GM21737 (cell line): ENCODE measurements around the gene ENOX1.

Experiments used
- ATAC-seq: cut with Tn5 transposase; IDR thresholded peaks from one replicate; pipeline ENCODE4 v1.9.1; 2021; ENCODE audit warnings: mild to moderate bottlenecking, moderate library complexity; ENCODE audit not compliant: unreplicated experiment

Gene ENOX1

GRCh38 chr13:43329702-43330101, 457.1 kb downstream of the ENOX1 start:
- ATAC-seq, result no peak

DNA sequence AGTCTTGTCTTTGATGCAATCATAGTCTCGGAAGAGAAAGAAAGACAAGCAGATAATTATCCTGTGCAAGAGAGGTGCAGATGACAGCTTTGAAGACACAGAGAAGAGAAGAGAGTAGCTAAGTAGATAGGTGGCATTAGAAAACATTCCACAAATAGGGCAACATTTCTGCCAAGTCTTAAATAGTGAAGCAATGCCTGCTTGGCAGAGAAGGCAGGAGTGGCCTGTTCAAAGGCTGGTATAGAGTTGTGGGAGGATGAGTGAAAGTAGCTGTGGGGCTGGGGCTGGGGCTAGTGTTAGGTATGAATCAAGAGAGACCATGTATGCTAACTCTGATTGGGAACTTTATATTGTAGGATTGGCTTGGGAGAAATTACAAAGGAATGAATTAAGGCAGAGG, 457.9 kb downstream of the ENOX1 start:
- ATAC-seq, result no peak

DNA sequence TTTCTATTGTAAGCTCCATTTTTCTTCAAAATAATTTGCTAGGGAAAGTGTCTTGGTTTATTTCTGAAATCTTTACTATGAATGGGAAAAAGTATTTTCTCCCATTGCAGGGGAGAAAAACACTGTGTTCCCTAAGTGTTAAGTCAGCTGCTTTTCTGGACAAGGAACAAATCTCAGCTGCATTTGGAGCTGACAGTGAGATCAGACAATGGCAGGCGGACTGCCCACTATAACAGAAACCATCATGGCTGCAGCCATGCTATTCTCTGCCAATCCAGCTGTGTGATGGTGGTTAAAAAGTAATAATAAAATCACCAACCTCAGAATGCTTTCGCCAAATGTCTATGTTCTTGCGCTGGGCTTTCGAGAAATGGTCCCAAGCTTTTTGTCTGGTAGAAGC, 460.7 kb downstream of the ENOX1 start:
- ATAC-seq, result no peak

DNA sequence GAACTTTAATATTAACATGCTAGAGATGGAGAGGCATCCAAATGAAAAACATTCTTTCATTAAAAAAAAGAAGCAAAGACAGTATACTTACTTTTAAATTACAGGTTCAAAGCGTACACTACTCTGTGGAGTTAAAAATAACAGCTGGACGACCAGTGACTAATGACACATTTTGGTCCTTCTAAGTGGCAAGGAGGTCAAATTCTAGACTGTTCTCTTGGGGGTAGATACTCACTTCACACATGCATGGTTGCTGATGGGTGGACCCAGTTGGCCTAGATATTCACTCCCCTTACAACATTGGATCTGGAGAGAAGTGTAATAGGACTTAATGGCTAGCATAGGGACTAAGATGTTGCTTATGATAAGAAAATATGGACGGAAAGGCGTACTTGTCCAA, 461.1 kb downstream of the ENOX1 start:
- ATAC-seq, result no peak

- no peak for ATAC-seq
These were observed 462.6 kb downstream of the ENOX1 start for GRCh38 chr13:43324129-43324528.

- ATAC-seq, result no peak
These were observed 466.9 kb downstream of the ENOX1 start for GRCh38 chr13:43319617-43320444.

- ATAC-seq, result no peak
These were observed 469.8 kb downstream of the ENOX1 start for GRCh38 chr13:43316946-43317353.

GRCh38 chr13:43316281-43316680, 470.5 kb downstream of the ENOX1 start:
- ATAC-seq, result no peak

DNA sequence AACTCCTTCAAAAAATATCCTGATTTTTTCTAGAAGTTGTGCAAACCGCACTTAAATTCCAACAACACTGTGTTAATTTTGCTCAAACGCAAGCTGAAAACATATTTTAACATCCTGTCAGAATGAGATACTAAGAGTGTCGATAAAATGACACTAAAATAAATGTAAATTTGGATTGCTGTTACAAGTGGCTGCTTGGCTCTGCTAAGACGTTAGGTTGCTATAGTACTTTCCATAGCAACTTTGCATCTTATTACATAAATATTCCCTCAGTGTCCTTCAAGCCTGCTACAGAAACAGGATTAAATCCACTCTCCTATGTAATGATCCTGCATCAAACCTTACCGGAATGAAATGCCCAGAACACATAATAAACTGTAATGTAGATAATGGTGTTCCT, 471.2 kb downstream of the ENOX1 start:
- ATAC-seq, result no peak

DNA sequence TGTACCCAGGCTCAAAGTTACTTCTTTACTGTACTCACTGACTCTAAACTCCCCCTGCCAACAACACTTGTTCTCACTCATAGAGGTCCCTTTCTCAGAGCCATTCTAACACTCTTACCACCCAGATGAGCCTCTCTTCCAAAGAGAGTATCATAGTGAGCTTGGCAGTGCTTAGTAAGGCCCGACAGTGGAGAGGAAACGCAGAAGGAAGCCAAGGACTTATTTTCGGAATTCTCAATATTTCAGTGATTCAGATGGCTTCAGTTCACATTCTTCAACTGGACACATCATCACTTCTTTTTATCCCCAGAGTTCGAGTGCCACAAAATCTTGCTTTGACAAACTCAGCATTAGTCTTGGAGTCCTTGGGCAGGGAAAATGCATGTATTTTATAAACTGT, 477.5 kb downstream of the ENOX1 start:
- no peak for ATAC-seq

GRCh38 chr13:43307921-43308433, 478.8 kb downstream of the ENOX1 start:
- ATAC-seq, result peak; percentile 79

GRCh38 chr13:43307221-43307920, 479.4 kb downstream of the ENOX1 start:
- ATAC-seq, result no peak

DNA sequence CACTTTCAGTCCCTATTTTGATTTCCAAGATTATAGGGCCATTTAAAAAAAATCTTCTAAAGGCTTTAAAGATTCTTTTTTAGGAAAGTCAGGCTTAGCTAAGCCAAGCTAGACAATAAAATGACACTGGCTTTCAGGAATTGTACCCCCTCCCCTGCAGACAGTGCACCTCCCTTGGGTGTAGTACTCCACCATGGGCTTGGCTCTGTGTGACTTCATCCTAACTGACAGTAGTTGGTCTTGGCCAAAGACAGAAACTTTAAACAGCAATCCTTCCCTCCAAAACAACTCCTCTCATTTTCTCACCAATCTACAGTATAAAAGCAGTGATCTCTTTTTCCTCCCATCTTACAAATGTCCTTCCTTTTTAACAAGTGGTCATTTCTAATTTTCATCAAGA, 480.4 kb downstream of the ENOX1 start:
- ATAC-seq, result no peak

- ATAC-seq, result no peak
These were observed 481.4 kb downstream of the ENOX1 start for GRCh38 chr13:43305416-43305815.

GRCh38 chr13:43304945-43305344, 481.8 kb downstream of the ENOX1 start:
- no peak for ATAC-seq

DNA sequence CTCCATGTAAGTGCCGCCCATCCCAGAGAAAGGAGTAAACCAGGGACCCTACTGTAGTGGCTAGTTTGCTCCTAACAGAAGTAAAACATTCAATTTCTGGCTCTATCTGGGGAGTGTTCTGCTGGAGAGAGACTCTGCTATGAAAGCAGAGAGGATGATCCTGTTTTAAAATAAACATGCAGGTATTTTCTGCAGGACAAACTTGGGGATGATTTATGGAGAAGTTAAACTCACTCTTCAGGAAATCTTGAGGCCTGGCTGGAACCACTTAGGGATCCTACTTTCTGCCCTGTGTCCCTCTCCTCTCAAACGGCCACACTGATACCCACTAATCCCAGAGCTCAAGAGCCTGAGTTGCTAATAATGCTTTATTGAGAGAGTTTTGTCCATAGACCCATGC, 482.3 kb downstream of the ENOX1 start:
- no peak for ATAC-seq

GRCh38 chr13:43303033-43303729, 483.6 kb downstream of the ENOX1 start:
- no peak for ATAC-seq

- no peak for ATAC-seq
These were observed 485.3 kb downstream of the ENOX1 start for GRCh38 chr13:43301346-43301969.

- no peak for ATAC-seq
These were observed 485.9 kb downstream of the ENOX1 start for GRCh38 chr13:43300865-43301264.

GRCh38 chr13:43299374-43299773, 487.4 kb downstream of the ENOX1 start:
- ATAC-seq, result no peak

GRCh38 chr13:43298816-43299215, 488.0 kb downstream of the ENOX1 start:
- ATAC-seq, result no peak
